Inferior parietal cortex (tissue), 1 donor: ENCODE results near the gene KDSR.

Experiments
- DNase-seq: peaks from one replicate; pipeline ENCODE4 v3.0.0-alpha.2; 2016; ENCODE audit errors: extremely low spot score

The KDSR gene

GRCh38 chr18:63283305-63284094 lies 83.5 kb downstream of the KDSR start:
- DNase-seq = no peak

- DNase-seq = no peak
Measured at GRCh38 chr18:63282793-63283192, 84.2 kb downstream of the KDSR start.
